ENCODE measurements around the gene LHFPL3.

Gene LHFPL3

GRCh38 chr7:104487642-104488041 is 159.2 kb downstream of the LHFPL3 start:
- no peak for TF ChIP-seq CTCF (conservative IDR thresholded peaks at IDR 0.05; ENCODE audit: low read depth, low read length)
- H3K4me3 ChIP-seq (ENCODE audit: low read length): no peak overlapping the region
- no peak for DNase-seq (ENCODE audit: low read depth)

- no peak for TF ChIP-seq CTCF (conservative IDR thresholded peaks at IDR 0.05; ENCODE audit: low read depth, low read length)
- no peak for DNase-seq (ENCODE audit: low read depth)
- no peak overlapping the region for H3K4me3 ChIP-seq (ENCODE audit: low read length)
Observed at GRCh38 chr7:104497379-104497967, 169.1 kb downstream of the LHFPL3 start.

- H3K4me3 ChIP-seq (ENCODE audit: low read length): no peak overlapping the region
- no peak for DNase-seq (ENCODE audit: low read depth)
- no peak for TF ChIP-seq CTCF (conservative IDR thresholded peaks at IDR 0.05; ENCODE audit: low read depth, low read length)
Observed at GRCh38 chr7:104499975-104500374, 171.6 kb downstream of the LHFPL3 start.

GRCh38 chr7:104509874-104510273 is 181.5 kb downstream of the LHFPL3 start:
- no peak for DNase-seq (ENCODE audit: low read depth)
- H3K4me3 ChIP-seq (ENCODE audit: low read length): no peak overlapping the region
- no peak for TF ChIP-seq CTCF (conservative IDR thresholded peaks at IDR 0.05; ENCODE audit: low read depth, low read length)

GRCh38 chr7:104524853-104525252 is 196.4 kb downstream of the LHFPL3 start:
- H3K4me3 ChIP-seq (ENCODE audit: low read length): no peak overlapping the region
- no peak for DNase-seq (ENCODE audit: low read depth)
- no peak for TF ChIP-seq CTCF (conservative IDR thresholded peaks at IDR 0.05; ENCODE audit: low read depth, low read length)

GRCh38 chr7:104528142-104528541 is 199.7 kb downstream of the LHFPL3 start:
- TF ChIP-seq CTCF (conservative IDR thresholded peaks at IDR 0.05; ENCODE audit: low read depth, low read length): no peak
- no peak for DNase-seq (ENCODE audit: low read depth)

GRCh38 chr7:104529567-104529966 is 201.2 kb downstream of the LHFPL3 start:
- DNase-seq (ENCODE audit: low read depth): no peak
- no peak overlapping the region for H3K4me3 ChIP-seq (ENCODE audit: low read length)
- TF ChIP-seq CTCF (conservative IDR thresholded peaks at IDR 0.05; ENCODE audit: low read depth, low read length): no peak

More at GRCh38 chr7:104528142-104528541, 199.7 kb downstream of the LHFPL3 start:
- no peak overlapping the region for H3K4me3 ChIP-seq (ENCODE audit: low read length)

All from retinal pigment epithelial cell (primary cell).